NT2/D1 (cell line): ENCODE data around the gene DBF4B.
A peak's percentile ranks its signal among the peaks of the same experiment; 100 is the strongest.

ENCODE experiments used
- DNase-seq: peaks from one replicate; pipeline ENCODE4 v3.0.0-alpha.2; 2011; ENCODE audit warnings: low read depth, low spot score
- H3K27me3 ChIP-seq: 2 replicates; pipeline ENCODE4 v1.6.0; 2011; ENCODE audit warnings: mild to moderate bottlenecking; ENCODE audit not compliant: insufficient read length, insufficient read depth
- H3K36me3 ChIP-seq: 2 replicates; pipeline ENCODE4 v1.6.1; 2011; ENCODE audit warnings: mild to moderate bottlenecking, low read length, mixed read lengths; ENCODE audit not compliant: insufficient read depth, insufficient read length
- H3K4me1 ChIP-seq: 2 replicates; pipeline ENCODE4 v1.5.1; 2011; ENCODE audit not compliant: insufficient read depth, insufficient read length
- H3K4me3 ChIP-seq: 2 replicates; pipeline ENCODE4 v1.5.1; 2011; ENCODE audit warnings: low read depth; ENCODE audit not compliant: insufficient read length
- H3K9ac ChIP-seq: 2 replicates; pipeline ENCODE4 v1.6.0; 2011; ENCODE audit warnings: low read depth; ENCODE audit not compliant: insufficient read length
- H3K9me3 ChIP-seq: 2 replicates; pipeline ENCODE4 v1.5.1; 2011; ENCODE audit warnings: mild to moderate bottlenecking, low read length; ENCODE audit not compliant: insufficient read depth
- SUZ12 ChIP-seq: IDR thresholded peaks from 2 replicates; pipeline ENCODE4 v1.6.1; 2011; ENCODE audit not compliant: insufficient read length, insufficient read depth; ENCODE audit errors: extremely low read depth
- YY1 ChIP-seq: IDR thresholded peaks from 2 replicates; pipeline ENCODE4 v1.6.1; 2011; ENCODE audit not compliant: insufficient read length, insufficient read depth
- ZNF274 ChIP-seq: IDR thresholded peaks from 2 replicates; pipeline ENCODE4 v1.6.1; 2011; ENCODE audit warnings: mild to moderate bottlenecking, low read depth, low read length

The DBF4B gene

GRCh38 chr17:44782326-44782850 is 73.9 kb downstream of the DBF4B start:
- peak overlapping the region; percentile 47 for H3K9ac ChIP-seq
- no peak overlapping the region for H3K4me3 ChIP-seq
- H3K27me3 ChIP-seq = peaks cover 3% of the 10 kb centered on the region
- DNase-seq = no peak
- H3K4me1 ChIP-seq = peaks cover 29% of the 10 kb centered on the region
- no peak for TF ChIP-seq SUZ12
- TF ChIP-seq YY1 = no peak
- TF ChIP-seq ZNF274 = no peak
- H3K9me3 ChIP-seq = no peaks in the 10 kb centered on the region
- no peaks in the 10 kb centered on the region for H3K36me3 ChIP-seq

GRCh38 chr17:44785921-44786320 is 77.5 kb downstream of the DBF4B start:
- Histone ChIP-seq H3K36me3 (no peaks in the 10 kb centered on the region), H3K4me1 (peaks cover 18% of the 10 kb centered on the region), H3K27me3 (no peaks in the 10 kb centered on the region), H3K9me3 (no peaks in the 10 kb centered on the region), H3K4me3 (no peak overlapping the region), H3K9ac (no peak overlapping the region)
- TF ChIP-seq YY1 = no peak
- TF ChIP-seq SUZ12 = no peak
- no peak for TF ChIP-seq ZNF274
- DNase-seq = no peak

GRCh38 chr17:44786551-44787081 is 78.2 kb downstream of the DBF4B start:
- Histone ChIP-seq H3K36me3 (no peaks in the 10 kb centered on the region), H3K4me3 (no peak overlapping the region), H3K9ac (no peak overlapping the region), H3K4me1 (peaks cover 11% of the 10 kb centered on the region), H3K27me3 (no peaks in the 10 kb centered on the region), H3K9me3 (no peaks in the 10 kb centered on the region)
- TF ChIP-seq SUZ12 (no peak), YY1 (no peak), ZNF274 (no peak)
- DNase-seq = no peak

GRCh38 chr17:44787271-44787940 is 78.9 kb downstream of the DBF4B start:
- no peak overlapping the region for H3K4me3 ChIP-seq
- no peaks in the 10 kb centered on the region for H3K27me3 ChIP-seq
- TF ChIP-seq YY1 = no peak
- TF ChIP-seq SUZ12 = no peak
- TF ChIP-seq ZNF274 = no peak
- H3K36me3 ChIP-seq = no peaks in the 10 kb centered on the region
- H3K4me1 ChIP-seq = peaks cover 8% of the 10 kb centered on the region
- H3K9me3 ChIP-seq = no peaks in the 10 kb centered on the region
- DNase-seq = no peak
- no peak overlapping the region for H3K9ac ChIP-seq

- DNase-seq = no peak
- no peak for TF ChIP-seq SUZ12
- no peak for TF ChIP-seq YY1
- TF ChIP-seq ZNF274 = no peak
- no peaks in the 10 kb centered on the region for H3K27me3 ChIP-seq
- H3K4me3 ChIP-seq = no peak overlapping the region
- H3K4me1 ChIP-seq = peaks cover 8% of the 10 kb centered on the region
- no peaks in the 10 kb centered on the region for H3K9me3 ChIP-seq
- no peaks in the 10 kb centered on the region for H3K36me3 ChIP-seq
- H3K9ac ChIP-seq = no peak overlapping the region
Observed at GRCh38 chr17:44788139-44788538, 79.7 kb downstream of the DBF4B start.

- no peaks in the 10 kb centered on the region for H3K9me3 ChIP-seq
- TF ChIP-seq SUZ12 (no peak), ZNF274 (no peak), YY1 (no peak)
- H3K4me1 ChIP-seq = peaks cover 5% of the 10 kb centered on the region
- no peak for DNase-seq
- no peak overlapping the region for H3K4me3 ChIP-seq
- no peak overlapping the region for H3K9ac ChIP-seq
- H3K36me3 ChIP-seq = peaks cover 11% of the 10 kb centered on the region
- H3K27me3 ChIP-seq = no peaks in the 10 kb centered on the region
Observed at GRCh38 chr17:44792276-44792675, 83.8 kb downstream of the DBF4B start.
